SKM-1 treated with dmso at 0.1 percent for 144 hours (cell line): ENCODE data around the gene ADAM33.

ENCODE experiments used
- DNase-seq: peaks from one replicate; lab custom pipeline; 2025; ENCODE audit not compliant: unreplicated experiment; lab: John Stamatoyannopoulos, UW

The ADAM33 gene

DNA sequence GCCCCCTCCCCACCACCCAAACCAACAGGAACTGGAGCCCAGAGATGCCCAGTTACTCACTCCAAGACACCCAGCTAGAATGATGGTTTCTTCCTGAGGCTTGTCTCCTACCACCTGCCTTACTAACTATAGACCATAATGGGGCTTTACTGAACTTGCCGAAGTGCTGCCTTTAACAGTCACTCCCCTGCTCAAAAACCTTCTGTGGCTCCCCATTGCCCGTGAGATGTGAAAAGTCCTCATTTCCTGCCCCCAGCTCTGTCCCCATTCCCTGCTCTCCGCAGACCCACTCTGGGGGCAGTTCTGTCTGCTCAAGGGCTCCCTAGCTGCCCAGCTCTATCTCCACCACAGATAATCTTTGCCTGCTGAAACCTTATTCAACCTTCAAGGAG, 25.7 kb upstream of the ADAM33 start:
- no peak for DNase-seq

- DNase-seq = no peak
These were observed 25.1 kb upstream of the ADAM33 start for GRCh38 chr20:3706774-3707507.

DNA sequence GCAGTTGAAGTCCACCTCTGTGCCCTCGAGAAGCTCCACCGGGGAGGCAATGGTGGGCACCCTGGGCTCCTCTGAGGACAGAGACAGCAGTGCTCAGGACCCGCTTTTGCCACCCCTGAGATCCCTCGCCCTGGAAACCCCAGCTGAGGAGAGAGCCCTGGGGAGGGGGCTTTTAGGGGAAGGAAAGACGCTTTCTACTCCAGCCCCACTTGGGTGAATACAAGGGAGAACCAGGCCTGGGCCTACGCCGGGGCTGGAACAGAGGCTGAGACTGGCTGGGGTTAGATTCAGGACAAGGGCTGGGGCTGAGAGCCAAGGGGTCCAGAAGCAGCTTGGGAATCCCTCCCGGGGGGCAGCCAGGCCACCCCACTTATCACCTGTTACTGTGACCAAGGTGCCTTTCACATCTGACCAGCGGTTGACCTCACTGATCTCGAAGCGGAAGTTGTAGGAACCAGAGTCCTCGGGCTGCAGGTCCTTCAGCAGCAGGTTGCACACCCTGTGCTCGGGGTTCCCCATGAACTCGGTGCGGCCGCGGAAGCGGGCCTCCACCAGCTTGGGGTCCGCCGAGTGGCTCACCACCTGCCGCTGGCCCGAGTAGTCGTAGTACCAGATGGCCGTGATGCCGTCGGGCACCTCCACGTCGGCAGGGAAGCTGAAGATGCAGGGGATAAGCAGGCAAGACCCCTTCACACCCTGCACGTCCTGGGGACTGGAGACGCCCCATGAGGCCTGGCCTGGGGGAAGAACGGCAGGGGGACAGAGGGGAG, 24.3 kb upstream of the ADAM33 start:
- no peak for DNase-seq

DNA sequence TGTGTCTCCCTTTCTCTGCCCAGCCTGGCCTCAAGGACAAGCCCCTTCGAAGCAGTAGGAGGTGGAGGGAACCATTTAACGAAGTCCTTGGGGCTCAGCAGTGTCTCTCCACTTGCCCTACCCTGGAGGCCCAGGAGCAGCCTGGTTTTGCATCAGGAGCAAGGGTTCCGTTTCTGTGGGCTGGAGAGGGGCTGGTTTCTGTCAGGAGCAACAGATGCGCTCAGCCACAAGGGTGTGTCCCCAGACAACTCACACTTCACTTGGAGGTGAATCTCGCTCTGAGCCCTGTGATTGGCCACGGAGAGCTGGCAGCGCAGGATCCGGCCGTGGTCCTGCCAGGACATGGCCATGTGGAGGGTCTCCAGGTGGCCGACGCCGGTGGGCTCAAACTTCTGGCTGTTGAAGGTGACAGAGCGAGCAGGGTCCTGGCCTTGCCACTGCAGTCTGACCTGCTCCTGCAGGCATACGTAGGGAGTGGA, 23.7 kb upstream of the ADAM33 start:
- no peak for DNase-seq

GRCh38 chr20:3704087-3704486, 22.3 kb upstream of the ADAM33 start:
- DNase-seq = no peak

DNA sequence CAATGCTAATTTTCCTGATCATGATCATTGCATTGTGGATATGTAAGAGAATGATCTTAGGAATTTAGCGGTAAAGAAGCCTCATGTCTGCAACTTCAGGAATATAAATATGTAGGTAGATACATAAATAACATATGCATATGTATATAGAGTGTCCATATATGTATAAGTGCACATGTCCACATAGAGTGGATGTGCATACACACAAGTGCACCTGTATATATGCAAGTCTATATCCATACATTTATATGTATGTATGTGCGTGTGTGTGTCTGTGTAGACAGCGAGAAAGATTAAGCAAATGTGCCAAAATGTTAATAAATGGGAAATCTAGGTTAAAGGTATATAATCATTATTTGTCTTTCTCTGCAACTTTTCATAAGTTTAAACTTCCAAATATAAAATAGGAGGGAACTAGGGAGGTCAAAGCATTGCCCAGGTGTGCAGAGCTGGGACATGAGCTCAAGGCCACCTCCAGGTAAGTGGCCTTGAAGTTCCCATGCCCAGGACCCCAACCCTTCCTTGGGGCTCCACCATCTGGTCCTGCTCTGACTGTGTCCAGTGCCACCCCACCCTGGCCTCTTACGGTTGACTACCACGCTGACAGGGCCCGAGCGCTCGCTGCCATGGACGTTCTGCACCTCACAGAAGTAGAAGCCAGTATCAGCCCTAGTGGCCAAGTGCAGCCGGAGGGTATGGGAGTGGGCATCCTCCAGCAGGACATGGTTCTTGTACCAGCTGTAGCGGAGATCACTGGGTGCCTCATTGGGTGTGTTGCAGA, 21.0 kb upstream of the ADAM33 start:
- no peak for DNase-seq

- DNase-seq = no peak
These were observed 19.5 kb upstream of the ADAM33 start for GRCh38 chr20:3701061-3701998.

DNA sequence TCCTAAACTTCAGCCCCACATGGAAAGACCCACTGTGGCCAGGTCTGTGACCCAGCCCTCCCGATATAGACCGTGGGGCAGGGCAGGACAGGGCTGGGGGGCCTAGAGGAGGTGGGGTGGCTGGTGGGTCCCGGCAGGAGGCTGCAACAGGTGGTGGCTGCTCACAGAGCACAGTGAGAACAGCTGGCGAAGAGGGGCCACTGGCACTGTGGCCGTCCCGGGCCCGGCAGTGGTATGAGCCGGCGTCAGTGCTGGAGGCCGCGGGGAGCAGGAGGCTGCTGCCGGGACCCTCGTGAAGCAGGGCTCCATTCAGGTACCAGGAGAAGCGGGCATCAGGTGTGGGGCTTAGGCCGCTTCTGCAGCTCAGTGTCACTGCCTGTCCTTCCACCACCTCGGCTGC, 17.2 kb upstream of the ADAM33 start:
- DNase-seq = no peak

DNA sequence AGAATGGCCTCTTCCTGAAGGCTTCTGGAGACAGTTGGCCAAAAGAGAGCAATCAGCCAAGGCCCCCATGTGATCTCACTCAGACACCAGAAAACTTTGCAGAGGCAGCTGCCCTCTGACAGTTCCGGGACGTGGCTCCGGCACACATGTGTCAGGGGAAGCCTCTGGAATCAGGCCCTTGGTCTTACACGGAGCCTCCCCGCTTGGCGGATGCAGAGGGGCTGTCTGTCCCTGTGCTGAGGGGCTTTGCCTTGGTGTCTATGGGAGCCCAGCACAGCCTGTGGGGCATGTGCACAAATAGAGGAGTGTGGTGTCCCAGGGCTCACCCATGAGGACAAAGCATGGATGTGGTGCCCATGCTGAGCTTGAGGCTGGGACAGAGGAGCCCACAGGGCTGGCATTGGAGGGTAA, 16.8 kb upstream of the ADAM33 start:
- no peak for DNase-seq

- DNase-seq = no peak
These were observed 15.9 kb upstream of the ADAM33 start for GRCh38 chr20:3697588-3698305.

DNA sequence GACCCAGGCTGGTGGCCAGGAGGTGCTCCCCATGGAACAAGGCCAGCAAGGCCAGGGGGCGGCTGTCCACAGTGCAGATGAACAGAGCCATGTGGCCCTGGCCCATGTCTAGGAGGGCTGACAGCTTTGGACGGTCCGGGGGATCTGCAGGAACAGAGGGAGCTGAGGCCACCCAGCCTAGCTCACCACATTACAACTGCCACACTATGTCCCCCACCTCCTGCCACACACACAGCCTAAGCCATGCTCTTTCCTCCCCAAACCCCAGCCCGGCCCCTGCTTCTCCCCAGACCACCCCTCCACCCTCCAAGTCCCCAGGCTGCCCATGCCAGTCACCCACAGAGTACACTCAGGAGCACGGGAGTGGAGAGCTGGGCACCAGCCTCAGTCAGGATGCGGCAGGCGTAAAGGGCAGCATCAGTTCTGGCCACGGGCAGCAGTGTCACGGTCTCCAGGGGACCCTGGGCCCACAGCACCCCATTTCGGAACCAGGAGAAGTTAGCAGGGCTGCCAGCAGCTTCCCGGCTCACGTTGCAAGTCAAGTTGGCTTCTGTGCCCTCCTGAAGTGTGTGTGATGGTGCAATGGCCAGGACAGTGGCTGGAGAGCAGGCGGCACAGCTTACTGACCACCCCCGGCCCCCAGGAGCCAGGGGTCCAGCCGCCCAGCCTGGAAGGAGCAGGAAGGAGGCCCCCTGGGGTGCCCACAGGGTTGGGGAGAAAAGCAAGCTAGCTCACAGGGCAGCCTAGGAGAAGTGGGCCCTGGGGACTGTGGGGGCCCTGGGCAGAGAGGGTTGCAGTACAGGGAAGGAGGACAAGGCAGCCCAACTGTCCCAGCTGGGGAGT, 15.2 kb upstream of the ADAM33 start:
- DNase-seq = no peak

DNA sequence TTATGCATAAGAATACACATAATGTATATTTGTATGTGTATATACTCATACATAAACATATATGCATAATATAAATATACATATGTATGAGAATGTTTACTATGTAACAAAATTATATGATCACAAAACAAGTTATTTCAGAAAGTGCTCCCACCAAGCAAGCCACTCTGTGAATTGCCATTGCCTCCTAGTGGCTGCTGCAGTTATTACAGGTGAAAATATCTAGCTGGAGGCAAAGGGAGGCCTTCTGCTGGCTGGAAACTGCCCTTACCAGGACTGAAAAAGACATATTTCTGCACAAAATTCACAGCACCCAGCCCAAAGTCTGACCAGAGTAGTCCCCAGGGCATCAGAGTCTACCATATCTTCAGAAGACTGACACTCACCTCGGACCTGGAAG, 14.4 kb upstream of the ADAM33 start:
- DNase-seq = no peak

DNA sequence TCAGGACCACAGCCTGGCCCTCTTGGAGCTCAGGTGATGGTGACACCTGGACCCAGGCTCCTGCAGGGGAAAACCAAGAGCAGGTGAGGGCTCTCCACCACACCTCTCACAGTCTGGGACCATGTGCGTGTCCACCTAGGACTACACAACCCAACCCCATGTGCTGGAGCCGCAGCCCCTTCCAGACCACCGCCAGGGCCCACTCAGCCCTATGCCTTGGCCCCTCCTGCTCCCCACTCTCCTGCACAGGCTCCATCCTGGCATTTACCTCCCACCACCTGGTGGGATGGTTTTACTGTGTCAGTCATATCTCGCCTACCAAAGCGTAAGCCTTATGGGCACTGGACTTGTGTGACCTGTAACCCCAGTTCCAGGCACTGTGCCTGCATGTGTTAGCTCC, 13.1 kb upstream of the ADAM33 start:
- no peak for DNase-seq

DNA sequence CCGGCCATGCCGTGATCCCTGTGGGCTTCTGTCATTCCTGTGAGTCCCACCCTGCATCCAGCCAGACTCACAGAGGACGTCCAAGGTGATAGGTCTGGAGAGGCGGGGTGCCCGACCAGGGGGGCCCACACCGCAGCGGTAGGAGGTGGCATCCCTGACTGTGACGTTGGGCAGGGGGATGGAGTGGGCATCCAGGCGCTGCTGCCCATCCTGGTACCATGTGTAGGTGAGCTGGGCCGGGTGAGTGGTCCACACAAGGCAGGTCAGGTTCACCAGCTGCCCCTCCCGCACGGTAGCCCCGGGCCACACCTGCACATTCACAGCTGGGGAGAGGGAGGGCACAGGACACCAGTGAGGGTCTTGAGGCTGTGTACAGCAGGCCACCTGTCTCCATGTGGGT, 11.6 kb upstream of the ADAM33 start:
- DNase-seq = no peak

GRCh38 chr20:3692706-3693294, 11.0 kb upstream of the ADAM33 start:
- no peak for DNase-seq

GRCh38 chr20:3691897-3692296, 10.1 kb upstream of the ADAM33 start:
- DNase-seq = no peak

GRCh38 chr20:3691306-3691705, 9.5 kb upstream of the ADAM33 start:
- no peak for DNase-seq

GRCh38 chr20:3690413-3690812, 8.6 kb upstream of the ADAM33 start:
- no peak for DNase-seq

GRCh38 chr20:3689978-3690377, 8.2 kb upstream of the ADAM33 start:
- DNase-seq = no peak
